Stomach (tissue), 4 donors: Measurements from ENCODE around the gene UBE3D.

Experiments
- CTCF ChIP-seq, 7 experiments: fragments of 450-650 bp in 4 of 7; fragments of 200-600 bp in 3 of 7; sonication (generic) in 3 of 7; IDR thresholded peaks; one replicate each; pipeline ENCODE4 v1.5.1; 2016 to 2019; ENCODE audit warnings: antibody characterized with exemption in 7 of 7, control low read depth in 2 of 7, mild to moderate bottlenecking in 1 of 7
- POLR2AphosphoS5 ChIP-seq, 3 donors: sonication (generic); formaldehyde crosslinking; IDR thresholded peaks; one replicate each; pipeline ENCODE4 v1.6.1; 2016; ENCODE audit warnings: antibody characterized with exemption in 3 of 3

GRCh38 chr6:82984720-82985119, 80.9 kb downstream of the UBE3D start:
- TF ChIP-seq CTCF (IDR thresholded peaks at IDR 0.05), result no peak
- no peak for TF ChIP-seq POLR2AphosphoS5 (IDR thresholded peaks at IDR 0.05)
